ENCODE data around the gene CYP27C1. TPM values are rescaled to one million over a fixed set of nuclear protein-coding genes. Genes with fewer than 3 reads are reported as not detected.

CYP27C1 gene
- total RNA-seq, 1 donor from 2014 or later = 8.0 TPM

GRCh38 chr2:127208313-127208712, 11.8 kb downstream of the CYP27C1 start:
- Mint-ChIP-seq H3K9me3 (ENCODE audit: low read depth) (peaks cover 2% of the 10 kb centered on the region), H3K36me3 (ENCODE audit: insufficient read depth) (no peaks in the 10 kb centered on the region), H3K27me3 (no peaks in the 10 kb centered on the region), H3K4me1 (ENCODE audit: low read depth) (peaks cover 14% of the 10 kb centered on the region), H3K27ac (no peak overlapping the region), H3K4me3 (ENCODE audit: low read depth) (no peak overlapping the region)
- no peak for TF ChIP-seq CTCF (IDR thresholded peaks at IDR 0.05; ENCODE audit: unreplicated experiment)
- DNase-seq (ENCODE audit: low spot score, unreplicated experiment) = no peak

DNA sequence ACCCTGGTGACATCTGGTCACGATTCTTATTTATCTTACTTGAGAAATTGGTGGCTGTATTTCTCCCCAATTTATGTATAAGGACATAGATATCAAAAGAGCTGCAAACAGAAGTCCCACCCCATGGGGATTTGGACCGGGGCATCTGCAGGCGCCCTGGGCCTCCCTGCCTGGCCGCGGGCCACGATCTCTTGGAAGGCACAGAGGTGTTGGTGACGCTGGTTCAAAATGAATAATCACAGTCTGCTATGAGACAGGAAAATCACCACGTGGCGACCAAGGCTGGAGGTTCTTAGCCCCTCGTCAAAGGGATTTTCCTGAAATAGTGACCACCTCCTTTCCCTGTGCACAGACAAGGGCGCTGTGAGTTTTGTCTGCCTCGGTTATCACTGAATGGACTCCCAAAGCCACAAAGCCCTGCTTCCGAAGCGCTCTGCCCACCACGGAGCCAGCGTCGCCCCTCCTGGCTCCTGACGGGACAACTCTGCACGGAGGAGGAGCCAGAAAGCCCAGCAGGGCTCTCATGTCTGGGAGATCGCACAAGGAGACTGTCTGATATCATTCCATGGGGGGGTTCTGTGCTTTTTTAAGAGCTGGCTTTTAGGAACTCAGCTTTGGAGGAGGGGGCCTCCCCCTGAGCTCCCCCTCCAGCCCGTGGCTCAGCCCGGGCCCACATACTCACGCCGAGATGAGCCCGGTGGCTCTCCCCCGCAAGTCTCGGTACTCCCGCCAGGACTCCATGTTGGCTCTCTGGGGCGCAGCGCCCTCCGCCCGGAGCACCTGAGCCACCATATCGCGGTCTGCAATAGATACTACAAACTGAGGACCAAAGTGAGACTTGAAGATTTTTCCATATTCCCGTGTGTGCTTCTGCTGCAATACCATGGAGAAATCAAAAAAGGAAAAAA, 14.6 kb downstream of the CYP27C1 start:
- TF ChIP-seq CTCF (IDR thresholded peaks at IDR 0.05; ENCODE audit: unreplicated experiment) = no peak
- H3K27me3 Mint-ChIP-seq = no peaks in the 10 kb centered on the region
- H3K4me3 Mint-ChIP-seq (ENCODE audit: low read depth) = peak overlapping the region; percentile 33
- peak overlapping the region; percentile 80 for H3K27ac Mint-ChIP-seq
- no peaks in the 10 kb centered on the region for H3K36me3 Mint-ChIP-seq (ENCODE audit: insufficient read depth)
- H3K4me1 Mint-ChIP-seq (ENCODE audit: low read depth) = peaks cover 14% of the 10 kb centered on the region
- no peaks in the 10 kb centered on the region for H3K9me3 Mint-ChIP-seq (ENCODE audit: low read depth)
- no peak for DNase-seq (ENCODE audit: low spot score, unreplicated experiment)

- no peak for TF ChIP-seq CTCF (IDR thresholded peaks at IDR 0.05; ENCODE audit: unreplicated experiment)
- no peak for DNase-seq (ENCODE audit: low spot score, unreplicated experiment)
- Mint-ChIP-seq H3K27ac (no peak overlapping the region), H3K9me3 (ENCODE audit: low read depth) (no peaks in the 10 kb centered on the region), H3K36me3 (ENCODE audit: insufficient read depth) (peaks cover 3% of the 10 kb centered on the region), H3K27me3 (no peaks in the 10 kb centered on the region), H3K4me1 (ENCODE audit: low read depth) (peaks cover 2% of the 10 kb centered on the region), H3K4me3 (ENCODE audit: low read depth) (no peak overlapping the region)
Measured at GRCh38 chr2:127201452-127201851, 18.6 kb downstream of the CYP27C1 start.

DNA sequence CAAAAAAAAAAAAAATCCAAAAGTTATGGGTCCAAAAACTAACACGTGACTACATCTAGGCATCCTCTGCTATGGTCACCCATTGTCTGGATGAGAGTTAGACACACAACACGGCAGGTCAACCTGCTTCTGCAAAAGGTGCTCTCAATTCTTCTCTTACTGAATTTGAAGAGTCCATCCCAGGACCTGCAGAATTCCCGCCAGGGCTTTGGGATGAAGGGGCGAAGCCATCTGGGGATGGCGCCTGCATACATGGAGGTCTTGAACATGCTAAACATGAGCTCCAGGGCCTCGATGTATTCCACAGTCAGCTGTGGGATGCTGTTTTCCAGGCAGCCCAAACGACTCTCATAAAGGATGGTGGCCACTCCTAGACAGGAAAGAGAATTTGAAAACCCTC, 19.1 kb downstream of the CYP27C1 start:
- H3K4me3 Mint-ChIP-seq (ENCODE audit: low read depth) = no peak overlapping the region
- no peak overlapping the region for H3K27ac Mint-ChIP-seq
- DNase-seq (ENCODE audit: low spot score, unreplicated experiment) = no peak
- H3K4me1 Mint-ChIP-seq (ENCODE audit: low read depth) = peaks cover 2% of the 10 kb centered on the region
- H3K36me3 Mint-ChIP-seq (ENCODE audit: insufficient read depth) = peaks cover 3% of the 10 kb centered on the region
- TF ChIP-seq CTCF (IDR thresholded peaks at IDR 0.05; ENCODE audit: unreplicated experiment) = no peak
- H3K9me3 Mint-ChIP-seq (ENCODE audit: low read depth) = no peaks in the 10 kb centered on the region
- H3K27me3 Mint-ChIP-seq = no peaks in the 10 kb centered on the region

GRCh38 chr2:127199223-127199622, 20.9 kb downstream of the CYP27C1 start:
- H3K4me1 Mint-ChIP-seq (ENCODE audit: low read depth) = peaks cover 2% of the 10 kb centered on the region
- H3K36me3 Mint-ChIP-seq (ENCODE audit: insufficient read depth) = peaks cover 3% of the 10 kb centered on the region
- H3K27ac Mint-ChIP-seq = no peak overlapping the region
- no peak for DNase-seq (ENCODE audit: low spot score, unreplicated experiment)
- H3K27me3 Mint-ChIP-seq = no peaks in the 10 kb centered on the region
- no peak for TF ChIP-seq CTCF (IDR thresholded peaks at IDR 0.05; ENCODE audit: unreplicated experiment)
- no peaks in the 10 kb centered on the region for H3K9me3 Mint-ChIP-seq (ENCODE audit: low read depth)
- no peak overlapping the region for H3K4me3 Mint-ChIP-seq (ENCODE audit: low read depth)

All from progenitor cell of endocrine pancreas (in vitro differentiated cells).